ENCODE data around the gene CACNA1C.

The CACNA1C gene

DNA sequence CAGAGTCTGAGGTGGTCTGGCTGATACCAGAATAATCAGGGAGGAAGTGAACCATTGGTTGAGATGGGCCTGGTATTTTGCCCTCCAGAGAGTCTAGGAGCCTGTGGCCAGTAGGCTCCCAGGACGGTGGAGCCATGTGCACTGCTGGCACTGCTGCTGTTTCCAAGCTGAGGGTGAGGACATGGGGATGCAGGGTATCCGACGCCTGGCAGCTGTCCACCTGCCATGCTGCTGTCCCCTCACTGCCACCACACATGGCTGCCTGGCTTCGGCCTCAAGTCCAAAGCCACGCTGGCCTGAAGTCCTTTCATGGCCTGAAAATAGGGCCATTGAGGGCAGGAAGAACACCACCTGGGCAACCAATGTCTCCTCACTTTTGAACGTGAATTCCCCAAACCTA is 8.6 kb downstream of the CACNA1C start:
- TF ChIP-seq ZFX (IDR thresholded peaks at IDR 0.05): 0 out of 2 replicates have a peak, but pooled peaks have one; percentile 13
- TF ChIP-seq, protein P1, sequence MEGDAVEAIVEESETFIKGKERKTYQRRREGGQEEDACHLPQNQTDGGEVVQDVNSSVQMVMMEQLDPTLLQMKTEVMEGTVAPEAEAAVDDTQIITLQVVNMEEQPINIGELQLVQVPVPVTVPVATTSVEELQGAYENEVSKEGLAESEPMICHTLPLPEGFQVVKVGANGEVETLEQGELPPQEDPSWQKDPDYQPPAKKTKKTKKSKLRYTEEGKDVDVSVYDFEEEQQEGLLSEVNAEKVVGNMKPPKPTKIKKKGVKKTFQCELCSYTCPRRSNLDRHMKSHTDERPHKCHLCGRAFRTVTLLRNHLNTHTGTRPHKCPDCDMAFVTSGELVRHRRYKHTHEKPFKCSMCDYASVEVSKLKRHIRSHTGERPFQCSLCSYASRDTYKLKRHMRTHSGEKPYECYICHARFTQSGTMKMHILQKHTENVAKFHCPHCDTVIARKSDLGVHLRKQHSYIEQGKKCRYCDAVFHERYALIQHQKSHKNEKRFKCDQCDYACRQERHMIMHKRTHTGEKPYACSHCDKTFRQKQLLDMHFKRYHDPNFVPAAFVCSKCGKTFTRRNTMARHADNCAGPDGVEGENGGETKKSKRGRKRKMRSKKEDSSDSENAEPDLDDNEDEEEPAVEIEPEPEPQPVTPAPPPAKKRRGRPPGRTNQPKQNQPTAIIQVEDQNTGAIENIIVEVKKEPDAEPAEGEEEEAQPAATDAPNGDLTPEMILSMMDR (conservative IDR thresholded peaks at IDR 0.05): no peak
- H3K27ac ChIP-seq: no peak overlapping the region

DNA sequence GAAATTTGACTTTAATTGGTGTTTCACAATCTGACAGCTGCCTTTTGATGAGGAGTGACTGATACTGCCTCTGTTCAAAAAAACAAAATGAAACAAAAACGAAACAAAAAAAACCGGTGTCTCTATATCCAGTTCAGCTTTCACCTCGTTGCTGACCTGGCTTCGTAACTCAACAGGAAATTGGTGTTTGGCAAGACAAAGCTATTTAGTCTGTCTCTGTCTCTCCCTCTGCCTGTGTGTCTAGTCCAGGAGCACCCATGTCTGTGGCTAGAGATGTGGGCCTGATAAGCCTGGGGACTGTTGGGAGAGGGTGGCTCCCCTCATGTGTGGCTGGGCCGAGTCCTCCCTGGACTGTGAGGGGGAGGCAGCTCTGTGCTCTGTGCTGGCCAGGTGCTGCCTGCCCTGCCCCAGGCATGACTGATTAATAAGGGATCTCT is 11.3 kb downstream of the CACNA1C start:
- no peak overlapping the region for H3K27ac ChIP-seq
- TF ChIP-seq ZFX (IDR thresholded peaks at IDR 0.05): no peak
- TF ChIP-seq, protein P1 (conservative IDR thresholded peaks at IDR 0.05): no peak

DNA sequence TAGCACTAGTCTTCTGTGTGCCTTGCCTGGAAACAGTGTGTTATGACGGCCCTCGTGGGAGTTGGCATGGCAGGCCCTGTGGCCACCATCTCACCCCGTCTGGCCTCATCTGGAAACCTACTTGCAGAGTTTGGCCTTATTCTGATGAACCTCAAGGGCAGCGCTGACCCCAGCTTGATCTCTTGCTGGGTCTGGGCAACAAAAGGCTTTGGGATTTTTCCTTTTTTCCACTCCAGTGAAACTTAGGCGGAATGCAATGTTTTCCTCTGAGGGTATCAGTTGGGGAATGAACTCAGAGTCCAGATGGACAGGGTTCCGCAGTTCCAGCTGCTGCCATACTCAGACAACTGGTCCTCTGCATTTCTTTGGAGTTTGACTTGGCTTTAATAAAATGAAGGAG is 15.9 kb downstream of the CACNA1C start:
- no peak for TF ChIP-seq ZFX (IDR thresholded peaks at IDR 0.05)
- TF ChIP-seq, protein P1 (conservative IDR thresholded peaks at IDR 0.05): no peak
- H3K27ac ChIP-seq: no peak overlapping the region

DNA sequence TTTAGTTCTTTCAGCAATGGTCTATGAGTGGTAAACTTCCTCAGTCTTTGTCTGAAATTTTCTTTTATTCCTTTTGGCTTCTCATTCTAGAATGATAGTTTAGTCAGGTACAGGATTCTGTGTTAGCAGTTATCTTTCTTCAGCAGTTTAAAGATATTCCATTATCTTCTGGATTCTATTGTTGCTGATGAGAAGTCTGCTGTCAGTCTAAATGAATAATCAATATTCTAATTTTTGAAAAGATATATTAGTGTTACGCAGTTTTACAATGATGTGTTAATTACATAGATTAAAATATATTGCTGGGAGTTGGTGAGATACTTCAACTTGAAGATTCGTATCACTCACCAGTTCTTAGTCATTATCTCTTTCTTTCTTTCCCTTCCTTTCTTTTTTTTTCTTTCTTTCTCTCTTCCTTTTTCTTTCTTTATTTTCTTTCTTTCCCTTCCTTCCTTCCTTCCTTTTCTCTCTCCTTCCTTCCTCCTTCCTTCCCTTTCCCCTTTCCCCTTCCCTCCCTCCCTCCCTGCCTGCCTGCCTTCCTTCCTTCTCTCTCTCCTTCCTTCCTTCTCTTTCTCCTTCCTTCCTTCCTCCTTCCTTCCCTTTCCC is 17.8 kb downstream of the CACNA1C start:
- H3K27ac ChIP-seq: no peak overlapping the region
- no peak for TF ChIP-seq ZFX (IDR thresholded peaks at IDR 0.05)
- TF ChIP-seq, protein P1 (conservative IDR thresholded peaks at IDR 0.05): no peak

DNA sequence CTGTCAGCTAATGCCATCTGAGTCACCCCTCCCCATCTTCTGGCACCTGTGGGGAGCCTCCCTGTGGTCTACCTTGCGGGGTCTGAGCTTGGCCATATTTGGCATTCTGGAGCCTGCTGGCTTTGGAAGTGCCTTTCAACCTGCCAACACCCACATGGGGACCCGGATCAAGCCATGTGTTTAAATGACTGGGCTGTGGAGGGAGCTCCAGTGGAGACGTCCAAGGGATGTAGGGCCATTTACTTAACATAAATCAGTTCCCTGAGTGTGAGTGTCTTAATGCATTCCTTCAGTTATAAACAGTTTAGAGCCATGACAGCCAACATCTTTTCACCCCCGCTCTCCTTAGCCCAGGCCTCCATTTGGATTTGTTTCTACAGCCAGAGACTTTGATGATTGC is 22.0 kb downstream of the CACNA1C start:
- H3K27ac ChIP-seq: no peak overlapping the region
- TF ChIP-seq, protein P1 (conservative IDR thresholded peaks at IDR 0.05): no peak
- TF ChIP-seq ZFX (IDR thresholded peaks at IDR 0.05): no peak

DNA sequence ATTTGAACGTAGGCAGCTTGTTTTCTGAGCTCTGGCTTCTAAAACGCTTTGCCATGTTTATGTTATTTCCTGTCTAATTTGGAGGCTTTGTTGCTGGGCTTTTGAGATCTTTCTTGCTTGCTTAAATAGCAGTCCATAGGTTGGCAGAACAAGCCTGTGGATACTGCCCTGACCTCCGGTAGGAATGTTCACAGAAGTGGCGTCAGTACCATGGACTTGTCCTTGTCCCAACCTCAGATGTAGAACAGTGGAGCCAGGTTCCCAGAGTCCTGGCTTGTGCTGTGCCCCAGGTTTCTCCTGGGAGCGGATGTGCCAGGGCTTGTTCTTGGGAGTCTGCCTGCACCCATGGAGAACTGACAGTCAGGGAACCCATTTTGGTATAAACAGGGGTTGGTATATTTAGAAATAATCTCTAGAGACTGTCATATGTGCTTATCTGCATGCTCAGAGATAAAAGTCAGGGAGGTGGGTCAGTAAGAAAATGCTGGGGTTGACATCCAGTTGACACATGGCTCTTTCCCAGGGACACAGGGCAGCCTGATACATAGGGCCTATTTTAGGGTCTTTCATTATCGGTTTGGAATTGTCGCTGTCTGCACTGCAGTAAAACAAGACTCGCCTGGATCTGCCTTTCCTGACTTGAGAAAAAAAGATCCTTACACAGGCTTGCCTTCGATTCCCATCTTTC is 22.9 kb downstream of the CACNA1C start:
- no peak for TF ChIP-seq ZFX (IDR thresholded peaks at IDR 0.05)
- TF ChIP-seq, protein P1 (conservative IDR thresholded peaks at IDR 0.05): no peak
- no peak overlapping the region for H3K27ac ChIP-seq

DNA sequence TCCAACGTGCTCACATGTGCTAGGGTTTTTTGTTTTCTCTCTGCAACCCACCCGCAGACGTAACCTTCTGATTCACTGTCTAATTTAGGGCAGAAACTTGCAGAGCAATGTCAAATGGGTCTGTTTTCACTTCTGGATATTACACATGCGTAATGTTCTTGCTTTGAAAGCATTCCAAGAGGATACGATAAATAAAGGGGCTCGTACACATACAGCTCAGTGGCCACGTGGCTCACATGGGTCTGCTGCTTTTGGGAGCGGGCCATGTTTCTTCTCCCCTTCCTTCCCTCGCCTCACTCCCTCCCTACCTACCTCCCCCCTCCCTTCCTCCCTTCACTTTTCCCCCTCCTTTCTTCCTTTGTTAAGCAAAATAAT is 23.4 kb downstream of the CACNA1C start:
- TF ChIP-seq, protein P1 (conservative IDR thresholded peaks at IDR 0.05): no peak
- no peak for TF ChIP-seq ZFX (IDR thresholded peaks at IDR 0.05)
- H3K27ac ChIP-seq: no peak overlapping the region

Measured in C4-2B (cell line).